PC-3 (cell line): ENCODE measurements around the gene CCDC59. TPM values are rescaled to one million over a fixed set of nuclear protein-coding genes. Genes with fewer than 3 reads are reported as not detected.

Experiments used
- ATAC-seq: fragments of 200-7000 bp; cut with Tn5 transposase; 2 replicates; pipeline ENCODE4 v1.9.1; 2020; ENCODE audit warnings: mild to moderate bottlenecking, moderate library complexity
- BruUV-seq: library from RNA; stranded (reverse); fragments of 400-500 nt; replicated peaks from 2 replicates; lab custom pipeline; 2021; lab: Mats Ljungman, UMichigan
- CTCF ChIA-PET: fragments of 300-600 bp; sonication (Branson Sonifier 250); formaldehyde crosslinking; loops from one replicate; lab custom pipeline; 2022; ENCODE audit warnings: antibody characterized with exemption; lab: Charles Lee
- POLR2A ChIA-PET: fragments of 300-600 bp; sonication (Branson Sonifier 250); formaldehyde crosslinking; loops from one replicate; lab custom pipeline; 2022; ENCODE audit warnings: antibody characterized with exemption; ENCODE audit not compliant: unreplicated experiment; lab: Charles Lee
- DNase-seq: peaks from one replicate; pipeline ENCODE4 v3.0.0-alpha.2; 2015
- H2AFZ ChIP-seq: fragments of 300-600 bp; sonication (generic); 2 replicates; pipeline ENCODE4 v1.6.0; 2016; ENCODE audit warnings: antibody characterized with exemption, low read length
- H3F3A ChIP-seq: fragments of 300-600 bp; sonication (generic); one replicate; pipeline ENCODE4 v1.6.0; 2017; ENCODE audit warnings: antibody characterized with exemption, low read length, control low read depth, mild to moderate bottlenecking; ENCODE audit not compliant: unreplicated experiment
- H3K27ac ChIP-seq: fragments of 300-600 bp; sonication (generic); 2 replicates; pipeline ENCODE4 v1.5.1; 2016; ENCODE audit warnings: mild to moderate bottlenecking, low read length
- H3K27me3 ChIP-seq: fragments of 300-600 bp; sonication (generic); 2 replicates; pipeline ENCODE4 v1.6.1; 2016; ENCODE audit warnings: low read length, mixed read lengths
- H3K36me3 ChIP-seq: fragments of 300-600 bp; sonication (generic); 2 replicates; pipeline ENCODE4 v1.6.1; 2016; ENCODE audit warnings: low read depth, mixed run types, low read length, mixed read lengths
- H3K4me1 ChIP-seq: fragments of 300-600 bp; sonication (generic); 2 replicates; pipeline ENCODE4 v1.5.1; 2016; ENCODE audit warnings: low read length; ENCODE audit not compliant: insufficient read depth
- H3K4me2 ChIP-seq: fragments of 300-600 bp; sonication (generic); 2 replicates; pipeline ENCODE4 v1.6.0; 2016; ENCODE audit warnings: low read length
- H3K4me3 ChIP-seq: fragments of 300-600 bp; sonication (generic); 2 replicates; pipeline ENCODE4 v1.5.1; 2016; ENCODE audit warnings: mild to moderate bottlenecking, low read length, mixed read lengths
- H3K79me2 ChIP-seq: fragments of 300-600 bp; sonication (generic); 2 replicates; pipeline ENCODE4 v1.6.1; 2017; ENCODE audit warnings: low read length, mixed read lengths
- H3K9ac ChIP-seq: fragments of 300-600 bp; sonication (generic); 2 replicates; pipeline ENCODE4 v1.6.0; 2016; ENCODE audit warnings: mild to moderate bottlenecking, low read length
- H3K9me2 ChIP-seq: fragments of 300-600 bp; sonication (generic); replicated peaks from 2 replicates; pipeline ENCODE4 v1.6.1; 2016; ENCODE audit warnings: mixed run types, low read length, mixed read lengths
- H3K9me3 ChIP-seq: fragments of 300-600 bp; sonication (generic); 2 replicates; pipeline ENCODE4 v1.6.1; 2016; ENCODE audit warnings: low read length, mixed read lengths
- H4K20me1 ChIP-seq: fragments of 300-600 bp; sonication (generic); 2 replicates; pipeline ENCODE4 v1.6.1; 2016; ENCODE audit warnings: low read length, mixed read lengths
- CTCF ChIP-seq: fragments of 300-600 bp; sonication (generic); conservative IDR thresholded peaks from 2 replicates; pipeline ENCODE4 v1.5.1; 2017; ENCODE audit warnings: antibody characterized with exemption, low read depth, mild to moderate bottlenecking, low read length
- EZH2 ChIP-seq: fragments of 300-600 bp; sonication (generic); IDR thresholded peaks from one replicate; pipeline ENCODE4 v1.6.1; 2017; ENCODE audit warnings: antibody characterized with exemption, mild to moderate bottlenecking, low read length; ENCODE audit not compliant: unreplicated experiment
- EZH2phosphoT487 ChIP-seq: fragments of 300-600 bp; sonication (generic); IDR thresholded peaks from 2 replicates; pipeline ENCODE4 v1.6.1; 2018; ENCODE audit warnings: mild to moderate bottlenecking, antibody characterized with exemption, low read length, borderline replicate concordance
- intact Hi-C: fragments of 100-400 bp; cut with micrococcal nuclease; formaldehyde crosslinking; loops from 2 replicates; pipeline ENCODE4 v1.9.0; 2023
- total RNA-seq: library from RNA; depleted of rRNA; stranded (reverse); fragments of >200 nt; gene quantifications from 2 replicates; pipeline ENCODE4 v1.2.3, GENCODE V29; 2014

CCDC59 gene
- total RNA-seq, 1 experiment from 2014 or later, result 53.0 TPM

DNA sequence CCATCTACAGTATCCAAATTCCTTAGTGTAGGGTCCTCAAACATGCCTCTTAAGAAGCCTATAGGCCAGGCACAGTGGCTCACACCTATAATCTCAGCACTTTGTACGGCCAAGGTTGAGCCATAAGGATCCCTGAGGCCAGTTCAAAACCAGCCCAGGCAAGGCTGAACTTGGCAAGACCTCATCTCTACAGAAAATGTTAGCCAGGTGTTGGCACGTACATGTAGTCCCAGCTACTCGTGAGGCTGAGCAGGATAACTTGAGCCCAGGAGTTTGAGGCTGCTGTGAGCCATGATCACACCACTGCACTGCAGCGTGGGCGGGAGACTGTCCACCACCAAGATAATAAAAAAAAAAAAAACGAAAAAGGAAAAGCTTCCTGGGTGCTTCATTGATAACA is 6.8 kb downstream of the CCDC59 start:
- POLR2A ChIA-PET, result no interaction called here

GRCh38 chr12:82350161-82350560 is 8.0 kb downstream of the CCDC59 start:
- DNase-seq, result no peak
- H2AFZ ChIP-seq, result no peak overlapping the region
- no TSS peak for BruUV-seq
- no peaks in the 10 kb centered on the region for H4K20me1 ChIP-seq
- H3K36me3 ChIP-seq, result peaks cover 30% of the 10 kb centered on the region
- no peak overlapping the region for H3K4me3 ChIP-seq
- no peaks in the 10 kb centered on the region for H3K9me3 ChIP-seq
- intact Hi-C loops, result no loop called here
- H3K27ac ChIP-seq, result no peak overlapping the region
- CTCF ChIA-PET, result no interaction called here
- no peak overlapping the region for H3K9ac ChIP-seq
- no peaks in the 10 kb centered on the region for H3K9me2 ChIP-seq
- TF ChIP-seq CTCF (no peak), EZH2phosphoT487 (no peak), EZH2 (no peak)
- H3K79me2 ChIP-seq, result no peaks in the 10 kb centered on the region
- H3K27me3 ChIP-seq, result no peaks in the 10 kb centered on the region
- no peak overlapping the region for H3K4me2 ChIP-seq
- POLR2A ChIA-PET, result no interaction called here
- ATAC-seq, result no peak
- no peaks in the 10 kb centered on the region for H3K4me1 ChIP-seq
- no peaks in the 10 kb centered on the region for H3F3A ChIP-seq

More for the DNA sequence above, 6.8 kb downstream of the CCDC59 start:
- no peak overlapping the region for H3K4me3 ChIP-seq
- no peaks in the 10 kb centered on the region for H3K9me2 ChIP-seq
- no TSS peak for BruUV-seq
- intact Hi-C loops, result no loop called here
- no peaks in the 10 kb centered on the region for H3K27me3 ChIP-seq
- H3K27ac ChIP-seq, result no peak overlapping the region
- no peaks in the 10 kb centered on the region for H3F3A ChIP-seq
- peaks cover 42% of the 10 kb centered on the region for H3K36me3 ChIP-seq
- H3K4me2 ChIP-seq, result no peak overlapping the region
- no peak overlapping the region for H2AFZ ChIP-seq
- no peaks in the 10 kb centered on the region for H3K9me3 ChIP-seq
- CTCF ChIA-PET, result no interaction called here
- H3K79me2 ChIP-seq, result peaks cover 11% of the 10 kb centered on the region
- H4K20me1 ChIP-seq, result no peaks in the 10 kb centered on the region
- no peak for TF ChIP-seq CTCF
- TF ChIP-seq EZH2phosphoT487, result no peak
- no peak overlapping the region for H3K9ac ChIP-seq
- peaks cover 4% of the 10 kb centered on the region; the same call in 1 of the 2 replicates for H3K4me1 ChIP-seq
- ATAC-seq (no peak), DNase-seq (no peak)

GRCh38 chr12:82329508-82329907 is 28.7 kb downstream of the CCDC59 start:
- Histone ChIP-seq H2AFZ (no peak overlapping the region), H3F3A (no peaks in the 10 kb centered on the region)
- no TSS peak for BruUV-seq

More at GRCh38 chr12:82329508-82329907, 28.7 kb downstream of the CCDC59 start:
- Histone ChIP-seq H3K36me3 (no peaks in the 10 kb centered on the region), H3K9me2 (no peaks in the 10 kb centered on the region), H3K79me2 (no peaks in the 10 kb centered on the region), H4K20me1 (no peaks in the 10 kb centered on the region), H3K4me2 (no peak overlapping the region), H3K4me1 (no peaks in the 10 kb centered on the region), H3K27ac (no peak overlapping the region), H3K9me3 (no peaks in the 10 kb centered on the region), H3K9ac (no peak overlapping the region), H3K4me3 (no peak overlapping the region), H3K27me3 (no peaks in the 10 kb centered on the region; the same call in 1 of the 2 replicates)
- peak; percentile 7 for DNase-seq
- peak; percentile 59; the same call in 1 of the 2 replicates for ATAC-seq
- CTCF ChIA-PET, result interaction anchor here (0.5 kb wide), 1 partner anchor 1228 kb away, joined by 3 read pairs; no protein-coding TSS in a partner anchor
- intact Hi-C loops, result no loop called here
- TF ChIP-seq CTCF, result no peak
- no peak for TF ChIP-seq EZH2phosphoT487
- no peak for TF ChIP-seq EZH2
- POLR2A ChIA-PET, result interaction anchor here (0.5 to 0.6 kb wide), 2 partner anchors 1044 to 1459 kb away, joined by 3 to 5 read pairs; no protein-coding TSS in a partner anchor
